T-helper 9 cell (primary cell): ENCODE measurements around the gene SIRPB2.

ENCODE experiments used
- DNase-seq: peaks from one replicate; pipeline ENCODE4 v3.0.0-alpha.2; 2020
- total RNA-seq, 2 donors: gene quantifications; one replicate each; lab custom pipeline; 2026; lab: John Stamatoyannopoulos, UW

Gene SIRPB2
- 0 reads per million in 2 donors for total RNA-seq

DNA sequence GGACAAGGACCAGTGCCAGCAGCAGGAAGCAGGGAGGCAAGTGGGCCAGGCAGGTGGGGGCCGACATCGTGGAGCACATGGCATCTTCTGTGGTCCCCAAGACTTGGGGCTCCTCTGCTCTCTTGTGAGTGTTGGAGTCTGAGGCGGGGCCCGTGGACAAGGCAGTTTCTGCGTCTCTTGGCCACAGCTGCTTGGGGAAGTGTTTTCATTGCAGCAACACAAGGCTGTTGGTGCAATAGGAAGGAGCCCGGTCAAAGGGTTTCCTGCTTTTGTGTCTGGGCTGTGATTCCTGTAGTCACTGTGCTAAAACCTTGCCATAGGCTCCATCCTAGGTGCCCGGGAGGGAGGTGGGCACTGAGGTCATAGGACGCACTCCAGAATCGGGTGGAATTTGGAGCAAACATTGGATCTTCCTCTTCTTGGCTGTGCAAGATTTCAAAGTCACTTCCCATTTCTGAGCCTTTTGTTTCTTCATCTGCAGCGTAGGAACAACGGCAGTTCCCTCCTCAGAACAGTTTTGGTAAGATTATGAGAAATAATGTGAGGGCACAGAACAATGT lies at the start of gene SIRPB2:
TSS of gene SIRPB2 (minus strand) at position 140 of the 560 bp plus-strand sequence. CDS start at position 79, 61 bp downstream.
- no peak for DNase-seq

DNA sequence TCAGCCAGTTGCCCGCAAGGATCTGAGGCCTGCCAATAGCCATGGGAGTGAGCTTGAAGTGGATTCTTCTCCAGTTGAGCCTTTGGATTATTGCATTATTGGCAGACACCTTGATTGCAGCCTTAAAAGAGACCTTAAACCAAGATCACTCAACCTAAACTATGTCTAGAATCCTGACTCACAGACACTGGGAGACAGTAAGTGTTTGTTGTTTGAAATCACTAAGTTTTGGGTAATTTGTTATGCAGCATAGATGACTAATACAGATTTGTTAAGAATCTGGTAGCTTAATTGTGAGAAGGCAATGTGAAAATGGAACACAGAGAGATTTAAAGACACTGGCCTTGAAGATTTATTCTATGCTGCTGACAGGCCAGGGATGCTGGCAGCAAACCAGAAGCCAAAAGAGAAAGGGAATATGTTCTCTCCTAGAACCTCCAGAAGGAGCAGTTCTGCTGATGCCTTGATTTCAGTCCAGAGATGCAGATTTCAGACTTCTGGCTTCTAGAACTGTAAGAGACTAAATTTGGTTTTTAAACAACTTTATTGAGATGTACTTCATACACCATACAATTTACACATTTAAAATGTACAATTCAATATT lies 48.7 kb upstream of the SIRPB2 start:
- no peak for DNase-seq

DNA sequence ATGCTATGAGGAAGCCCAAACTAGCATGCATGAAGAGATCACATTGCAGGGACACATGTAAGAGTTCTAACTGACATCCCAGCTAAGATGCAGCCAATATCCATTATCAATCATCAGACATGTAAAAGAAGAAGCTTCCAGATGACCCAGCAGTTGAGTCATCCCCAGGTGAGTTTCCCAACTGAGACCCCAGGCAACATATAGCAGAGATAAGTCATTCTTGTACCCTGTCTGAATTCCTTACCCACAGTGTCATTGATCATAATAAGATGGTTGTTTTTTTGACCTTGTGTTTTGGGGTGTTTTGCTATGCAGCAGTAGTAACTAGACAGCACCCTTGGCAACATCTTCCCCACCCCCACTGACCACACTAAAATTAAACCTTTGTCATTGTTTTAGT lies 47.4 kb upstream of the SIRPB2 start:
- no peak for DNase-seq

DNA sequence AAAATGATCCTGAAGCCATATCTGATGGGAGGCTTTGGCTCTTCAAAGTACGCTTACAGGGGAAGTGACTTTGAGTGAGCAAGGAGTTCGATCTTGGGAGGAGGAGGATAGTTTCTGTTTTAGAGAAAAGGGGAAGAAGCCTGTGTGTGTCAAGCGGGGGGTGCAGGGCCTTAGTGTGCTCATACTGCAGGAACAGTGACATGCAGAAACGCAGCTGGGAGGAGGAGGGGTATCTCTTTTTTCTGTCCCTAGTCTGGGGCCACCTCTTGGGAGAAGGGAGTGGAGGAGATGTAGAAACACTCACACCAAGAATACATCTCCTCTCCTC lies 46.5 kb upstream of the SIRPB2 start:
- no peak for DNase-seq

DNA sequence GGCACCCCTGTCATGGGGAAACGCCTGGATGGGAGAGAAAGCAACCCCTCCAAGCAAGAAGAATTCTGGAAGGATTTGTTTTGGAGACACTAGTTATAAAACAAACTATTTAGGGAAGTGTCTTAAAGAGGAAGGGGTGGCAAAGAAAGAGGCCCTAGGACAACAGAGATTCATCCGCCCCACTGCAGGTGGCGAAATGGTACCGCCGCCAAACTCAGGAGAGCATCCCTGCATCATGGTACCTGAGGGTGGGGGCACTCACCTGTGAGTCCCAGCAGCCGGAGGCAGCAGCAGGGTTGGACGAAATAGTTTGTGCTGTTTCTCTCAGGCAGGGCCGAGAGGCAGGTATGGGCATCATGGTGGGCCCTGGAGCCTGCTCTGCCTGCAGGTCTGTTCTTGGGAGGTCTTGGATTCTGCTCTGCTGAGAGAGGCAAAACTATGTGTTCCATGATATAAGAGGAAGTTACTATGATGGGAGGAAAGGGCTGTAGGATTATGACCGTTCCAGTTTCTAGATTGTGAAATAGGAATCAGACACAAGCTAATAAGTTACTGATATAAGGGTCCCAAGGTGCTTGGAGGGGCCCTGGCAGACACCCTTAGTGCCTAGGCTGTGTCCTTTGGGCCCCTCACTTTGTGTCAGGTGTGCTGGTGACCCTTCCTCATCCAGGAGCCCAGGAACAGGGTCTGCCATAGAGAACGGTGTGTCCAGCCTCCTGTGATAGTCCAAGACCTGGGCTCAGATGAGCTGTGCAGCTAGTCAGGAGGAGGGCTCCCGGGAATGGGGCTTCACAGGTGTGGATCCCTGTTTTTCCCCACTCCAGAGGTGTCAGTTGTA lies 45.9 kb upstream of the SIRPB2 start:
- DNase-seq: no peak

DNA sequence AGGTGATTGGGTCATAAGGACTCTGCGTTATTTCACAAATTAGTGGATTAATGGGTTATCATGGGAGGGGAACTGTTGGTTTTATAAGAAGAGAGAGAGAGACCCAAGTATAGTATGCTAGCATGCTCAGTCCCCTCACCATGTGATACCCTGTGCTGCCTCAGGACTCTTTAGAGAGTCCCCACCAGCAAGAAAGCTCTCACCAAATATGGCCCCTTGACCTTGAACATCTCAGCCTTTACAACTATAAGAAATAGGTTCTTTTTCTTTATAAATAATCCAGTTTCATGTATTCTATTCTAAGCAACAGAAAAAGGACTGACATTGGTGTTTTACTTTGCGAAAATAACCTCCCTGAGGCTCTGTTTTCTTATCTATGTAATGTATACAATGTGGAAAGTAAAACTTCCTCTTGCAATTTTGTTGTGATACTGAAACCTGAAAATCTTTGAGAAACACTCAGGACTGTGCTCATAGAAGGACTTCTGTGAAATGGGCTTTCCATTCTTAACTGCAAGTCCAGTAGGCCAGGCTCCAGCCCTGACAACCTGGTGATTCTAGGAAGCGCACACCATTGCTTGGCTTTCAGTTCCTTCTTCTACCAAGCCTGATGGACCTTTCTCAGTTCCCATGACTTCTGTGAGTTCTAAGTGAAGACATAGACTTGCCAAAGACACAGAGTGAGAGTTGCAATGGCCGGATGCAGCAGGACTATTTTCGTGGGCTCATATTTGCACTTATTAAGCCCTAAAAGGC lies 44.4 kb upstream of the SIRPB2 start:
- DNase-seq: no peak

DNA sequence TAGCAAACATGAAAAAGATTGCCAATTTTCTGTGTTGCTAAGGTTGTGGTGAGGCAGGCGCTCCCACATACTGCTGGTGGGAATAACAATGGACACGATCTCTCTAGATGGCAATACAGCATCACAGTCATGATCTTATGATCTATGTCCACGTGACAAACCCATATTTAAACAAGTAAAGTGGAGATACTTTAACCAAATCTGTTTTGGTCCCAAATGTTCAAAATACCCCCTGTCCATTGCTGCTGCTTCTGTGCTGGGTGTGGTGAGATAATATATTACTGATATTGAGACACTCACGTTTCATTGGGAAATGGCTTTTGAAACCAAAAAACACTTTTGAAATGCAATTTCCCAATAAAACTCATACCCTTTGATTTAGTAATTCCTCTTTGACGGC lies 43.3 kb upstream of the SIRPB2 start:
- DNase-seq: no peak

DNA sequence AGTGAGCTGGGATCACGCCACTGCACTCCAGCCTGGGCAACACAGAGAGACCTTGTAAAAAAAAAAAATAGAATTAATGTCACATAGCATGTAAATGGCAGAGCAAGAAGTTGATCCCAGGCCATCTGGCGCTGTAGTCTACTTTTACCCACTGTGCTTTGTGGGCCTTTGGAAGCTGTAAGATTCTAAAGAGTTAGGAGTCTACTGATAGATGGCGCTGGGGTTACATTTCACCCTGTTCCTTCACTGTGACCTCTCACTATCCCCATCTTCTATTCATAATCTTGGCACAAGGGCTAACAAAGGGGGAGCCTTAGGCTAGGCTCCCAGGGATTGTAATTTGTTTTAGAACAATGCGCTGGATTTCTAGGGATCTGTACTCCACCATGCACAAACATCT lies 41.8 kb upstream of the SIRPB2 start:
- DNase-seq: no peak

DNA sequence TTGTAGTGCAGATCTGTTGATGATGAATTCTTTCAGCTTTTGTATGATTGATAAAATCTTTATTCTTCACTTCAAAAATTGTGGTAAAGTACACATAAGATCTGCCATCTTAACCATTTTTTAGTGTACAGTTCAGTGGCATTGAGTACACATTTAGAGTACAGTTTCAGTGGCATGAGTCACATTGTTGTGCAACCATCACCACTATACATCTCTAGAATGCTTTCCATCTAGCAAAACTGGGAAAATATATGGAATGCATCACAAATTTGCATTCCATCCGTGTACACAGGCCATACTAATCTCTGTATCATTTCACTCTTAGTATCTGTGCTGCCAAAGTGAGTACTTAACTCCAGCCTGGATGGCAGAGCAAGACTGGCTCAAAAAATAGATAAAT lies 37.6 kb upstream of the SIRPB2 start:
- no peak for DNase-seq

DNA sequence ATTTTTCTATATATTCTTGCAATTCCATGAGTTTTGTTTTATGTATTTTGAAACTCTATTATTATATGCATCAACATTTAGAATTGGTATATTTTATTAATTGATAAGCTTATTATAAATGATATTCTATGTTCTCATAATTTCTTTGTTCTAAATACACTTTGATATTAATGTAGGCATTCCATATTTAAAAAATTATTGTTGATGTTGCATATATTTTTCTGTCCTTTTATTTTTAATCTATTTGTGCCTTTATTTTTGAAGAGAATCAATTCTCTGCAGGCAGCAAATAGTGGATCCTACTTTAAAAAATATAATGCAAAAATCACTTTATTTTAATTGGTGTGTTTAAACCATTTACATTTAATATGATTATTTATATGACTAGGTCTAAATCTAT lies 36.7 kb upstream of the SIRPB2 start:
- DNase-seq: no peak

DNA sequence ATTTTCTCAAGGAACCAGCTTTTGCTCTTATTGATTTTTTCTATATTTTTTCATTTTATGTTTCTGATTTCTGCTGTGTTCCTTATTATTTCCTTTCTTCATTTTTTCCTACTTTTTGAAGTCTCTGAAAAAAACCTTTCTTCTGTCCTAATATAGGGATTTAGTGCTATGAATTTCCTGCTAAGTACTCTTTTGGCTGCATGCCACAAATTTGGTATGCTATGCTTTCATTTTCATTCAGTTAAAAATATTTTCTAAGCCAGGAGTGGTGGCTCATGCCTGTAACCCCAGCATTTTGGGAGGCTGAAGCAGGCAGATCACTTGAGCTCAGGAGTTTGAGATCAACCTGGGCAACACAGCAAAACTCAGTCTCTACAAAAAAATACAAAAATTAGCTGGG lies 35.7 kb upstream of the SIRPB2 start:
- no peak for DNase-seq

DNA sequence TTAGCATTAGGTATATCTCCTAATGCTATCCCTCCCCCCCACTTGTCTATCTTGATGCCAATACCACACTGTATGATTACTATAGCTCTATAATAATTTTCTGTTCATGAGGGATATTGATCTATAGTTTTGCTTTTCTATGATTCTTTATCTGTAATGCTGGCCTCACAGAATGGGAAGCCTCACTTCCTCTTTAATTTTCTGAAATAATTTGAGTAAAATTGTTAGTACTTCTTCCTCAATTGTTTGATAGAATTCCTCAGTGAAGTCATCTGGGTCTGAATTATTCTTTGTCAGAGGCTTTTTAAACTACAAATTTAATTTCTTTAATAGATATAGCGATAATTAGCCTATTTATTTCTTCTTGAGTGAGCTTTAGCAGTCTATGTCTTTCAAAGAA lies 35.1 kb upstream of the SIRPB2 start:
- DNase-seq: no peak

DNA sequence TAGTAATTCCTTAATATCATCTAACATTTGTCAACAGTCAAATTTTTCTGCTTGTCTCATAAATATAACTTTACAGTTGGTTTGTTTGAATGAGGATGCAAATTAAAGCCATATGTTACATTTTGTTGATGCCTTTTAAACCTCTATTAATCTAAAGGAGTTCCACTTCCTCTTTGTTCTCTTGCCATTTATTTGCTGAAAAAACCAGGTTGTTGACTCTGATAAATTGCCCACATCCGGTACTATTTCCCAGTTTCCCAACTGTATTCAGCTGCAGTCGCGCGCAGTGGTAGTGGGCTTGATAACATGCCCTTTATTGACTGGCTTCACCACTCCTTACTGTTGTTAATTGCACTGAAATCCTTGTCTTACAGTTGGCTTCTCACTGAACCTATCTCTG lies 32.8 kb upstream of the SIRPB2 start:
- no peak for DNase-seq

DNA sequence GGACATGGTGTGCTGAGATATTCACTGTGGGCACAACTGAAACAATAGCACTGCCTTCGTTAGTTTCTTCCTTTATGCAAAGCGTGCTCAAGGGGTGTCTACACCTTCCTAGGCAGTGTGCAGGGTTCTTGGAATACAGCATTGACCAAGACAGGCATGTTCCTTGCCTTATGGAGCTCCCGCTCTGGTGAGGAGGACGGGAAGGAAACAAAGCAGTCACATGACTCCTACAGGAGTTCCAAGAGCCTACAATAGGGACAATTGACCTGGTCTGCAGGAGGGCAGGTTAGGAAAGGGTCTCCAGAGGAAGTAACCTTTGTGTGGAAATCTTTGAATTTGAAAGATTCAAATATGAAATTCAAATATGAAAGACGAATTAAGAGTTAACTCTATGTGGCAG lies 25.8 kb upstream of the SIRPB2 start:
- no peak for DNase-seq

DNA sequence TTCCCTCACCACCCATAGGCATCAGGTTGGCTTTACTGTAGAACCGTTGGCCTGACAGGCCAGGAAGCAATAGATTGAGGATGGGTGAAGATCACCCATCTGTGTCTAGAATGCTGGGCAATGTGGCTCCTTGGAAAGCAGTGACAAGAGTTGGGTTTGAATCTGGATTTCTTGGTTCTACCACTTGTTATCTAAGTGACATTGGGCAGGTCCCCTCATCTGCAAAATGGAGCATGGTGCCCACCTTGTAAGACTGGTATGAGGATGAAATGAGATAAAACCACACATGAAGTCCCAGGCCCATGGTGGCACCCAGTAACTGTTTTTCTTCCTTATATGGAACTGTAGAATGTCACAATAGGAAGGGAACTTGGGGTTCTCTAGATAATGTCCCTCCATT lies 22.6 kb upstream of the SIRPB2 start:
- DNase-seq: no peak

DNA sequence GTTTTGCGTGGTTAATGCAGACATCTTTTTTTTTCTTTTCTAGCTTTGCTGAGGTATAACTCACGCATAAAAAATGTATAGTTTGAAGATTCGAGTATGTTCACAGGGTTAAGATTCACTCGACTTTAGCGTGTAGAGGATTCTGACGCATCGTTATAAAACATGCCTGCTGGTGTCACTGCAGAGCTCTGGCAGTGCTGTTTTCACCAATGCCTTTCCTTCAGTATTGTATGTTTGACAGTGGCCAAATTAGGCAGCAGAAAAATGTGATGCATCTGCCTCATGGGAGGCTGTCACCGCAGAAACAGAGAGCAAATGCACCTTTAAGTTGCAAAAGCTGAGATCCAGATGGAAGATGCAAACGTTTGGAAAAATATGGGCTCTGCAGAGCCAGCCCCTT lies 18.0 kb upstream of the SIRPB2 start:
- DNase-seq: no peak

DNA sequence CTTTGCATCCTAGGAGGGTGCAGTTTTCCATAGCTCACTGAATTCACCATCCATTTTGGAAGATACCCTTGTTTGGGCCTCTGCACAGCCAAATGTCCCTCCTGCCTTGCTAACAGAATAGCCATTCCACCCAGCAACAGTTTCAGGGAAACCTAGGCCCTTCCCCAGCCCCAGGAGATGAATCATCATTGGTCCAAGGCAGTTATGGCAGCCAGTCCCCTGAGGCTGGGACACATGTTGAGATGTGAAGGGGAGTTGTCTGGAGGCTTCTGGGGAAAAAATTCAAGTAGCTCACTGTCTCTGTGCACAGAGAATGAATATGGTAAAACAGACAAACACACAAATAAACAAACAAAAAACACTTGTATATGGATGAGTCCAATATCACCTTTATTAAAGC lies 17.4 kb upstream of the SIRPB2 start:
- no peak for DNase-seq

DNA sequence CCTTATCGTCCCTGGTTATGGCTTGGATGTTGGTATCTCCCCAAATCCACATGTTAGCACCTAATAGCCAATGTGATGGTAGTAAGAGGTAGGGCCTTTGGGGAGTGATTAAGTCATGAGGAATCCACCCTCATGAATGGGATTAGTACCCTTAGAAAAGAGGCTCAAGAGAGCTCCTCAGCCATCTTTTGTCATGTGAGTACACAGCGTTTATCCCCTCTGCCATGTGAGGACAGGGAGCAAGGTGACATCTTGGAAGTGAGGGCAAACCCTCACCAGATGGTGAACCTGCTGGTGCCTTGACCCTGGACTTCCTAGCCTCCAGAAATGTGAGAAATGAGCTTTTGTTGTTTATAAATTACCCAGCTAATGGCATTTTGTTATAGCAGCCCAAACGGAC lies 16.1 kb upstream of the SIRPB2 start:
- no peak for DNase-seq

DNA sequence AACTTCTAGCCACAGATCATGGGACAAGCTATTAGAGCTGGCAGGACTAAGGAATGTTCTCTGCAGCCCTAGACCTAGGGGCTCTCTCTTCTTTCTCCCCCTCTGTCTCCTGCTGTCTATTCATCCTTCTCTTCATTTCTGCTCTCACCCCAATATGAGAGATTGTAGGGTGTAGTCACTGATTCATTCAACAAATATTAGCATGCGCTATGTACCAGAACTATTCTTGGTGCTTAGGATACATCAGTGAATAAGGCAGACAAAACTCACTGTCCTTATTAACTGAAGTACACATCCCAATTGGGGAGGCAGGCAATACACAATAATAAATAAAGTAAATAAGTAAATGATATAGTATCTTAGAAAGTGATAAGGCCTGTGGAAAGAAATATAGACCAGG lies 14.7 kb upstream of the SIRPB2 start:
- no peak for DNase-seq

DNA sequence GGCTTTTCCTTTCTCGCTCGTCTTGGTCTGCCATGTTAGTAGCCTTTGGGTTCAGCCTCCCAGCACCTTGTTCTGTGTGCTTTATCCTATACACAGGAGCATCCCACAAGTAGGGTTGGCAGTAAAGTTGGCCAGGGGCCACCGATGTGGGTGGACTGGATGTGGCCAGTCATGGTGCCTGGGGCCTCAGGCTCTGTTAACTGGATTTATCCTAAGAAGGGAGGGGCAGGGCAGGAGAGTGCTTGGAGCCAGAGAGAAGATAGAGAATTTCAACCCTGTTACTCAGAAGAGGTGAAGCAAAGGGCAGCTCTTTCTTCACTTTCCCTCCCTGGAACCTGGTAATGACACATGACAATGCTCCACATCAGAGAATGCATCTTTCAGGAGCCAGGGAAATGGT lies 14.1 kb upstream of the SIRPB2 start:
- no peak for DNase-seq

DNA sequence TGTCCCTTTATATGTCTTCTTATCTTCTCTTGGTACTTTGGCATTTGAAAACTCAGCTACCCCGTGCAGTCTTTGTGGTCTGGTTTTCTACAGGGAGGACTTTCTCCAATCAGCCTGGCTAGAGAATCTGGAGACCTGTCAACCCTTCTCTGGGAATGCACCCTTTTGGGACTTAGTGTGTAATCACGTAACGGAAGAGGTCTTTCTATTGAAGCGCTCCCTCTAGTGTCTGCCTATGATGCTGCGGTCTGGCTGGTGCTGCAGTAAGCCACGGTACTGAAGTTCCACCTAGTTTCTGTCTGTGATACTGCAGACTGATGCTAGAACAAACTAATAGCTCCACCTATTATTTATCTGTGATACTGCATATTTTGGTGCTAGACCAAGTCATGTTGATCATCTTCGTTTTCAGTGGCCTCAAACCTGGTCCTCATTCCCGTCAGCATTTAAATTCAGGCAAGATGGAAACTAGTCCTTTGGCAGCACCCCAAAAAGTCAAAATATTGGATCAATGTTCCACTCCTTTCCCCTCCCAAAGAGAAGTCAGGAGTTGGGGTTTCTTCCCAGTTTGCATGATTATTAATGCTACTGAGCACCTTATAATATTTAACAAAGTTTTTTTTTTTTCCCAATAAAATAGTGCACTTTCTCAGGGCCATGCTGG lies 12.5 kb upstream of the SIRPB2 start:
- peak; percentile 51 for DNase-seq

DNA sequence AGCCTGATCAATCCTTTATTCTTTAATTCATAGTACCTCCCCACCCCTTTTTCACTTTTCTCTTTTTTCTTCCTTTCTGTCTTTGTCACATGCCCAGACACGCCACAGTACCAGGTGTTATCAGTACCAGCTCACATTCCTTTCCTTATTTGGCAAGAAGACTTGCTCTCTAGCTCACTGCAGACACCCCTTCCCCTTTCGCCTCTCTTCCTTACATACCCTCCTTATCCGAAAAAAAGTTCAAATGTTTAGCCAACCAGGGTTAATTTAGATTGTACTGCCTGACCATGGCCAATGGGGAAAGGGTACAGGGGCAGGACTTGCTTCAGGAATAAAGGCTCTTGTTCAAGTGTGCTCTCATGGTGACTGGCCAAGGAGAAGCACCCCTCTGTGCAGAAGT lies 9.3 kb upstream of the SIRPB2 start:
- DNase-seq: no peak
